Measurements from ENCODE around the gene CCDC47.
"Not testable (repeated sequence)": the region's sequence is repeated elsewhere in the genome, so short reads cannot be mapped to it uniquely, and the experiment has no call there.

CCDC47 gene

DNA sequence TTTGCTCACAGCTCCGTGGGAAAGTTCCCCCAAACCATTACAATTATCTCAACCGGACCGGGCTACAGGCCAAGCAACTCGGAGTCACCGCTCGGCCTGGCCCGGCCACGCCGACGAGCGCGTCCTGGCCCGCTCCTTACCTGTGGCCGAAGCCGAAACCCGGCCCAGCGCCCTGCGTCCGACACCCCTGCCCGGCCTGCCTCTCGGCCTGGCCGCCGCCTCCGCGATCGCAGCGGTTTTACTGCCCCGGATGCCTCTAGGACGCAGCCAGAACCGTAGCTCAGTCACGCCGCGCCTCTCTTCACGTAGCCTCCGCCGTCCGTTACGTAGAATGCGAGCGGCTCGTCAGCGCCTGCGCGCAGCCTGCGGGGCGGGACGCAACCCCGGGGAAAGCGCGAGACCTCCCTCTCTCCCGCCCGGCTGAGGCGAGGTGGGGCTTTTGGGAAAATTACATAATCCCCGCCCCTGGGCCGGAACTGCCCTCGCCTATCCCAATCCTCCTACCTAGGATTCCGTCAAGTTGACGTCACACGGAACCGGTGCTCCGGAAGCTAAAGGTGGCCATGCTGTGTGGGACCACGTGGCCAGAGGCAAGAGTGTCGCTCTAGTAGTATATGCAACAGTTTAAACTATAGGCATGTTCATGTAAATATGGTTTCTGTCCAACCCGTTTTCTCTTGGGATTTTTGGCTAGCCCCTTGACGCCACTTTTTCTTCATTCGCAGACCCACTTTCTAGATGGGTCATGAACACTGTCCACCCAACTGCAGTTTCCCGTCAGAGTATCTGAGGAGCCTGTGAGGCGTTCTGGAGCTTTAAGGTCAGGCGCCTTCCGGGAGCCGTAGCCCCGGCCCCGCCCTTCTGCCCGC lies at the start of gene CCDC47:
Gene CCDC47, minus strand, starts transcription at position 326 of the 869 bp plus-strand sequence. CDS start 7,422 bp downstream, outside the sequence.
- peak; percentile 99 for DNase-seq (ENCODE audit: low spot score)

DNA sequence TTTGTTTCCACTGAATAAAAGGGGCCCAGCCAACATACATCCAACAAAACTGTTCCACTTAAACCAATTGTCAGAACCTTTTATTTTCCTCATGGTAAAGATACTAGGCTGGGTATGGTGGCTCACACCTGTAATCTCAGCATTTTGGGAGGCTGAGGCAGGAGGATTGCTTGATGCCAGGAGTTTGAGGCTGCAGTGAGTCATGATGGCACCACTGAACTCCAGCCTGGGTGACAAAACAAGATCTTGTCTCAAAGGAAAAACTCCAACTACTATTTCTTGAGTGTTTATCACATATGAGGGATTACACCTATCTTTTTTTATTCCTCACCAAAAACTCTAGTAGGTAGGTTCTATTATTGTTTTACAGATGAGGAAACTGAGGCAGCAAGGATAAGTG lies 49.1 kb upstream of the CCDC47 start:
- no peak for DNase-seq (ENCODE audit: low spot score)

DNA sequence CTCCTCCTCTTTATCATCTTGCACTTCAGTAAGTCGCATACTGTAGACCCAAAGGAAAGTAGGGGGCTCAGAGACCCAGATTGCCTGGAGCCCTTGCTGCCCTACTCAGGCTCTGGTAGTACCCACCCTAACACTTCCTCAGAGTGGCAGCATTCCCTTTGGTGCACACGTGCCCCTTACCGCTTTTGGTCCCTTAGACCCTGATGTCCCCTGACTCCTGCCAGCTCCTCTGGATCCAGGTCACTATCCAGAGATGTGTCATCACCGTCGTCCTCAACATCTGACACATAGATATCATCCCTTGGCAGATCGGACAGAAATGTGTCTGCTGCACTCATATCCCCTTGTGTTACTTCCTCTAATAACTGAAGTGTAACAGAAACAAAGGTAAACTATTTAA lies 48.4 kb upstream of the CCDC47 start:
- DNase-seq (ENCODE audit: low spot score), result no peak

DNA sequence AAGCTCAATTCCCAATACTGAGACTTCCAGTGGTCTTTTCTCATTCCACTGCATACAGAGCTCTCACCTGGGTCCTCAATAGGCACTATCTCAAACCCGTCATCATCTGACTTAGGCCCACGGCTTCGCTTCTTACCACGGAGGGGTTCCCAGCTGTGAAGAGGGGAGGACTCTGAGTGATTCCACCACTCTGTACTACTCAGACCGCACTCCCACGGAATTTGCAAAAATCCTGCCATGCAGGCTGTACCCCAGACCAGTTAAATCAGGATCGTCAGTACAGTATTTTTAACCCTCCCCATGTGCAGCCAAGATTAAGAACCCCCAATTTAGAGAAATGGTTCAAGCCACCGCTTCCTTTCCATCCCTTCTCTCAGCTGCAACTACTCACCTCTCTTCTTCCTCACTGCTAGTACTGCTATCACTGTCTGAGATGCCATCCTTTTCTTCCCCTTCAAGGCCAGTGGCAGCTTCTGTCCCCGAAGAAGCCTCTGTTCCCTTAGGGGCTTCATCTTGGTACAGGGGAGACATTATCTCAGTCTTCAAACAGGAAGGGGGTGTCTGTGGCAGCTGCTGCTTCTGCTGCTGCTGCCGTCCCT lies 47.7 kb upstream of the CCDC47 start:
- DNase-seq (ENCODE audit: low spot score), result no peak

DNA sequence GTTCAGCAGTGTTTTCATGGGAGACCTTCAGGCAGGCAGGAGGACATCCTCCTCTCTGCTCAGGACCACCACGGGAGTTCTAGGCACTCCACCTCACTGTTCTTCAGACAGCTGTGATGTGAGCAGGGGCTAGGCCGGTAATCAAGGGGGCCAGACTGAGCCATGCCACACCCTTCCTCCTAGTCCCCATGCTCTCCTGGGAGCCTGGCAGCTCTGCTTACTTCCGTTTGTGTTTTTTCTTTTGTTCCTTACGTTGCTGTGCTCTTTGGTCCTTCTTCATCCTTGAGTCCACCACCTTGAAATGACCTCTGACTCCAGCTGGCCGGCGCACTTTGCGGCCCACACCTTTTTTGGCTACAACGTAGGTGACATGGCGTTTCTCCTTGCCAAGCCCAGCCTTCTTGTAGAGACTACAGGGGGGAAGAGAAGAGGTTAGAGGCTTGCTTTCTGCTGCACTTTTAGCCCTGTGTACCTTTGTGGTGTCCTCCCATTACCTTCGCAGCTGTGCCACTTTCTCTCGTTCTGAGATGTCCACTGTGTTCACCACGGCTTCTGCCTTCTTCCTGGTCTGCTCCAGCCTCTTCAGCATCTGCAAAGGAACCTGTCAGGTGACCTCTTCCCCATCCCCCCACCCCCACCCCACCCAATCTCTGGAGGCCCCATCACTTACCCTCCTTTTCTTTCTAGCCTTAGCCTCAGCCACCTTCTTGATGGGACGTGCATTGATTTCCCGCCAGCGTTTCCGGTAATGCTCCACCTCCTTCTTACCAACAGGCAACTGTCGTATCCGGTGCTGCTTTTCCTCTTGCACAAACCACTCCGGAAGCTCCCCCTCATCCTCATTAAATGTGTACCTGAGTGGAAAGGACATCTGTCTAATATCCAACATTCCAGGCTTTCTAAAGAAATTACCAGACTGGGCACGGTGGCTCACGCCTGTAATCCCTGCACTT lies 46.5 kb upstream of the CCDC47 start:
- DNase-seq (ENCODE audit: low spot score), result no peak

DNA sequence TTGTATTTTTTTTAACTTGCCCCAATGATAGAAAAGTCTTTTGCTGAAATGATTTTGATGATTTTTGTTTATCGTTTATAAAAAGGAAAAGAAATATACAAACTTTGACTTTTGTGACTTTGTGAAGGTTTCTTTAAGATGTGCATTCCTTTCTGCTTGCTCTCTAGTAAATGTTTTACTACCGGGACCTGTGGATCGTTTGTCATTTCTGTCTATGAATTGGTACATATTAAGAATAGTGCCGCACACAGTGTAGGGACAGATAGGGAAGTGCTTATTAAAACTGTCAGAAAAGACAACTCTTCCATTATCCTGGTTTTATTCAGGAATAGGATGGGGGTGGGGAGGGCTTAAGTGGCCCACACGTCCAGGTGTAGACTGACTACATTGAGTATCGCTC lies 45.7 kb upstream of the CCDC47 start:
- no peak for DNase-seq (ENCODE audit: low spot score)

DNA sequence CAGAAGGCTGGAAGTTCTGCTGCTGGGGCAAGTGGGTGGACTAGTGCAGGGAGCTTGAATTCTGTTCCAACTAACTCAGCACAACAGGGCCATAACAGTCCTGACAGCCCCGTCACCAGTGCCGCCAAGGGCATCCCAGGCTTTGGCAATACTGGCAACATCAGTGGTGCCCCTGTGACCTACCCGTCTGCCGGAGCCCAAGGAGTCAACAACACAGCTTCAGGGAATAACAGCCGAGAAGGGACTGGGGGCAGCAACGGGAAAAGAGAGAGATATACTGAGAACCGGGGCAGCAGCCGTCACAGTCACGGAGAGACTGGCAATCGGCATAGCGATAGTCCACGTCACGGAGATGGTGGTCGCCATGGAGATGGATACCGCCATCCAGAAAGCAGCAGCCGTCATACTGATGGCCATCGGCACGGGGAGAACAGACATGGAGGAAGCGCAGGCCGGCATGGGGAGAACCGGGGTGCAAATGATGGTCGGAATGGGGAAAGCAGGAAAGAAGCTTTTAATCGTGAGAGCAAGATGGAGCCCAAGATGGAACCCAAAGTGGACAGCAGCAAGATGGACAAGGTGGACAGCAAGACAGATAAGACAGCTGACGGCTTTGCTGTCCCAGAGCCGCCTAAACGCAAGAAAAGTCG lies 44.5 kb upstream of the CCDC47 start:
- DNase-seq (ENCODE audit: low spot score), result no peak

DNA sequence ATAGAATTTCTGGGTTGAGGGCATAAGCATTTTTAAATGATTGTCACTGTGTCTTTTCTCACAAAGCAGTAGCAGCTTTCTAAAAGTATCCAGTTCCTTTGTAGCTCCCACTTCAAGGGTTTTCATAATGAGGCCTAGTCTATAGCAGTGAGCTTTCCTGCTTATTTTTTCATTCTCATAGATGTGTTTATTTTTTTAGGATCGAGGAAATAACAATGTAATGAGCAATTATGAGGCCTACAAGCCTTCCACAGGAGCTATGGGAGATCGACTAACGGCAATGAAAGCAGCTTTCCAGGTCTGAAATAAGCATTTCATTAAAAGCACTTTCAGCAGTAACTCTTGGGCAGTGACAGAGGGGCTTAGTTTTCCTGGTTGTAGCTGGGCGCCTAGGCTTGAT lies 43.3 kb upstream of the CCDC47 start:
- no peak for DNase-seq (ENCODE audit: low spot score)

- DNase-seq (ENCODE audit: low spot score), result no peak
Observed at GRCh38 chr17:63816123-63816522, 42.7 kb upstream of the CCDC47 start.

GRCh38 chr17:63809970-63810369 lies 36.6 kb upstream of the CCDC47 start:
- no peak for DNase-seq (ENCODE audit: low spot score)

GRCh38 chr17:63805591-63805990 lies 32.2 kb upstream of the CCDC47 start:
- no peak for DNase-seq (ENCODE audit: low spot score)

GRCh38 chr17:63804328-63804727 lies 30.9 kb upstream of the CCDC47 start:
- no peak for DNase-seq (ENCODE audit: low spot score)

DNA sequence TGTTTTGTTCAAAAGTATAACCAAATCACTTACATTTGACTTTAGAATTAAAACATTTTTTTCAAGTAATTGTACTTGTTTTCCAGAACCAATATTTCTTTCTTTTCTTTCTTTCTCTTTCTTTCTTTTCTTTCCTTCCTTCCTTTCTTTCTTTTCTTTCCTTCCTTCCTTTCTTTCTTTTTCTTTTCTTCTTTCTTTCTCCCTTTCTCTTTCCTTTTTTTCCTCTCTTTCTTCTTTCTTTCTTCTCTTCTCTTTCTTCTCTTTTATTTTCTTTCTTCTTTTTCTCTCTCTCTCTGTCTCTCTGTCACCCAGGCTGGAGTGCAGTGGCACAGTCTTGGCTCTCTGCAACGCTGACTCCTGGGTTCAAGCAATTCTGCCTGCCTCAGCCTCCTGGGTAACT lies 27.4 kb upstream of the CCDC47 start:
- DNase-seq (ENCODE audit: low spot score), result no peak

- no peak for DNase-seq (ENCODE audit: low spot score)
Observed at GRCh38 chr17:63798572-63799106, 25.2 kb upstream of the CCDC47 start.

- not testable (repeated sequence) for DNase-seq (ENCODE audit: low spot score)
Observed at GRCh38 chr17:63796375-63796774, 23.0 kb upstream of the CCDC47 start.

GRCh38 chr17:63792055-63792729 lies 18.8 kb upstream of the CCDC47 start:
- no peak for DNase-seq (ENCODE audit: low spot score)

DNA sequence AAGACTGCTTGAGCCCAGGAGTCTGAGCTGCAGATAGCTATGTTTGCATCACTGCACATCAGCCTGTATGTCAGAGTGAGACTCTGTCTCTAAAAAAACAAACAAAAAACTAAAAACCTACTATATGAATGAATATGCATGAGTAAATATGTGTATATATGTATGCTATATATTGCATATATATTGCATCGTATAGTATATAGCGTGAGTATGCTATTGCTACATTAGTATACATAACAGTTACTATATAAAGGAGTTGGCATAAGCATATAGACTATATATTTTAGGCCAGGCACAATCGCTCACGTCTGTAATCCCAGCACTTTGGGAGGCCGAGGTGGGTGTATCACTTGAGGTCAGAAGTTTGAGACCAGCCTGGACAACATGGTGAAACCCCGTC lies 16.7 kb upstream of the CCDC47 start:
- no peak for DNase-seq (ENCODE audit: low spot score)

DNA sequence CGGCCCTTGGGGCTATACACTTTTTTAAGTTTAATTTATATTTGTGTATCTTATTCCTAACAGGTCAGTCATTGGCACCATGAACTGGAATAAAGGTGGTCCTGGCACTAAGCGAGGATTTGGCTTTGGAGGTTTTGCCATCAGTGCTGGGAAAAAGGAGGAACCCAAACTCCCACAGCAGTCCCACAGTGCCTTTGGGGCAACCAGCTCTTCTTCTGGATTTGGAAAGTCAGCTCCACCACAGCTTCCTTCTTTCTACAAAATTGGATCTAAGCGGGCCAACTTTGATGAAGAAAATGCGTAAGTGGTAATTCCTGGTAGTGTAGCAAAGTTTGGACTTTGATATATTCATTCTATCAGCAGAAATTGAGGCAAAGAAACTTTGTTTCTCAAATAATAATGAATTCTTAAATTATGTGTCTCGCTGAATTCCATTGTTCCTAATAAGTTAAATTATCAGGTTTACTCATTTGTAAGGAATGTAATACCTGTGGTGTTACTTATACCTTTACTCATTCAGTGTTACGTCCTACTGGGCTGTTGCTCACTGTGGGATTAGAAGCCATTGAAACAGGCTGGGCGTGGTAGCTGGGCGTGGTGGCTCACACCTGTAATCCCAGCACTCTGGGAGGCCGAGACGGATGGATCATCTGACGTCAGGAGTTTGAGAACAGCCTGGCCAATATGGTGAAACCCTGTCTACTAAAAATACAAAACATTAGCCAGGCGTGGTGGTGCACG lies 13.7 kb upstream of the CCDC47 start:
- no peak for DNase-seq (ENCODE audit: low spot score)

GRCh38 chr17:63786117-63786516 lies 12.7 kb upstream of the CCDC47 start:
- DNase-seq (ENCODE audit: low spot score), result no peak

- DNase-seq (ENCODE audit: low spot score), result peak; percentile 64
Observed at GRCh38 chr17:63785556-63785955, 12.2 kb upstream of the CCDC47 start.
